ENCODE data around the gene GARRE1.
"Not testable (repeated sequence)": the region's sequence is repeated elsewhere in the genome, so short reads cannot be mapped to it uniquely, and the experiment has no call there.

The GARRE1 gene

DNA sequence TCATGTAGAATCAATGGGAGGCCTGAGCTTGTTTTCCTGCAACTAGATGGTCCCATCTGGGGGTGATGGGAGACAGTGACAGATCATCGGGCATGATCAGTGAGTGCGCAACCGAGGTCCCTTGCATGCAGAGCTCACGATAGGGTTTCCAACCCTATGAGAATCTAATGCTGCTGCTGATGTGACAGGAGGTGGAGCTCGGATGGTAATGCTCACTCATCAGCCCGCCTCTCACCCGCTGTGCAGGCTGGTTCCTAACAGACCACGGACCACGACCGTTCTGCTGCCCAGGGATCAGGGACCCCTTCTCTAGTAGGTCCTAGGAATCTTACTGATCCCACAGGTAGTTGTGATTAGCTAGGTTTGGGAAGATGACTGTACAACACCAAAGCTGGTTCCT lies 23.5 kb upstream of the GARRE1 start:
- no peak overlapping the region for H3K27ac ChIP-seq (ENCODE audit: low read depth in 2 of 2, low read length in 2 of 2)
- H3K36me3 ChIP-seq (ENCODE audit: control insufficient read depth in 2 of 2, insufficient read depth in 2 of 2, low read length in 2 of 2): peaks cover 26 to 44% of the 10 kb centered on the region in 2 donors
- no peaks in the 10 kb centered on the region for H3K9me3 ChIP-seq (ENCODE audit: control insufficient read depth in 2 of 2, low read length in 2 of 2)
- no peak overlapping the region for H3K9ac ChIP-seq (ENCODE audit: low read depth in 1 of 2, low read length in 2 of 2)
- H3K27me3 ChIP-seq (ENCODE audit: control insufficient read depth in 2 of 2, insufficient read depth in 2 of 2, low read length in 2 of 2): no peaks in the 10 kb centered on the region
- no peak overlapping the region for H3K4me3 ChIP-seq (ENCODE audit: low read length in 2 of 2)
- H3K4me1 ChIP-seq (ENCODE audit: control insufficient read depth in 2 of 2, insufficient read depth in 2 of 2, low read length in 2 of 2): peaks cover under 1 to 3% of the 10 kb centered on the region in 2 donors

DNA sequence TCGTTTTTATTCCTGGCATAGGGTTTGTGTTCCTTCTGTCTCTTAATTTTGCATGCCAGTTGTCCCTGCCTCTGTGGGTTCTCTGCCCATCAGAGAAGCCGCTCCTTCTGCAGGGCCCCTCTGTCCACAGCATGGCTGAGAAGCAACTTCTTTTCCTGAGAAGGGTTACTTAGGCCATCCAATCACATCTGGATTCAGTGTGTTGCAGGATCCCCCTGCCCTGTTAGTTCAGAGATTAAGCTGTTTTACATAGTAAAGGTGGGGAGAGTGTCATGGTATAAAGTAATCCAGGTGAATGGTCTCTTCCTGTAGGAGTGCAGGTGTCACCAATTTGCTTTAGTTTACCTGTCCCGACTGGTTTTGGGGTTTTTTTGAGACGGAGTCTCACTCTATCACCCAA lies 22.9 kb upstream of the GARRE1 start:
- H3K4me1 ChIP-seq (ENCODE audit: control insufficient read depth in 2 of 2, insufficient read depth in 2 of 2, low read length in 2 of 2): peaks cover 7 to 8% of the 10 kb centered on the region in 2 donors
- no peak overlapping the region for H3K4me3 ChIP-seq (ENCODE audit: low read length in 2 of 2)
- H3K27me3 ChIP-seq (ENCODE audit: control insufficient read depth in 2 of 2, insufficient read depth in 2 of 2, low read length in 2 of 2): no peaks in the 10 kb centered on the region
- H3K27ac ChIP-seq (ENCODE audit: low read depth in 2 of 2, low read length in 2 of 2): no peak overlapping the region
- H3K36me3 ChIP-seq (ENCODE audit: control insufficient read depth in 2 of 2, insufficient read depth in 2 of 2, low read length in 2 of 2): peaks cover 26 to 40% of the 10 kb centered on the region in 2 donors
- H3K9ac ChIP-seq (ENCODE audit: low read depth in 1 of 2, low read length in 2 of 2): no peak overlapping the region
- no peaks in the 10 kb centered on the region for H3K9me3 ChIP-seq (ENCODE audit: control insufficient read depth in 2 of 2, low read length in 2 of 2)

DNA sequence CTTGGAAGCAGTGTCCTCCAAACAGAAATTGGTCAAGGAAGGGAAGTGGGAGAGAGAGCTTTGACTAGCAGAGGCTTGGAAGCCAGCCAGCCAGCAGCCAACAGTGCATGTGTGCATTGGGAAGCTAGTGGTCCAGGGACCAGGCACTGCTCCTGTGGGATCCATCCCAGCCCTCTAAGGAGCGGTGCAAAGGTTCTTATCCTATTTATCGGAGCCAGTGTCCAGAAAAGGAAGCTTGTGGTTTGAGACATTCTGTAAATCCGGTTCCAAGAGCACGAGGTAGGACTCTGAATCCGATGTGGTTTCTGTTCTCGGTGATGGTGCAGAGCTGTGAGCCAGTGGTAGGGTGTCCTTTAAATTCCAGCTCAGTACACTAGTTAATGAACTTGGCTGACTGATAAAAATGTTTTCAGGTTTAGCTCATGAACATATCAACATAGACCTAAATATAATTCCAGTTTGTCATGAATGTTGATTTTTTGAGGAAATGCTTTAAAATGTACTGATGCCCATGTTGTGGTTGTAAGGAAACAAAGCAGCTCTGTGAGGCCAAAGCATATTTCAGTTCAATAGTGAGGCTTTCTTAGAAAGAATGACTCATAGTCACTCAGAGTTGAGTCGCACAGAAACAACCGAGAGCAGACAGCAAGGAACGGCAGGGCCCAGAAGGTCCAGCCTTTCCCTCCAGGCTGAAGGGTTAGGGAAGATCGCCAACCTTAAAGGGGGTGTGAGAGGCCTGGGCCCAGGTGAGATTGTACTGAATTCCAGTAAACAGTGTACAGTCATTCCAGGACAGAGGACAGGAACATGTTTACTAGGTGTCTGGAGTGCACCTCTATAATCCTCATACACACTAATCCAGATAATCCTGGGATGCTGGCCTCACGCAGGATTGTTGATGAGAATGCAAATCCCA lies 21.5 kb upstream of the GARRE1 start:
- peaks cover 20 to 30% of the 10 kb centered on the region in 2 donors for H3K36me3 ChIP-seq (ENCODE audit: control insufficient read depth in 2 of 2, insufficient read depth in 2 of 2, low read length in 2 of 2)
- H3K27ac ChIP-seq (ENCODE audit: low read depth in 2 of 2, low read length in 2 of 2): no peak overlapping the region
- no peaks in the 10 kb centered on the region for H3K27me3 ChIP-seq (ENCODE audit: control insufficient read depth in 2 of 2, insufficient read depth in 2 of 2, low read length in 2 of 2)
- no peaks in the 10 kb centered on the region for H3K9me3 ChIP-seq (ENCODE audit: control insufficient read depth in 2 of 2, low read length in 2 of 2)
- H3K4me3 ChIP-seq (ENCODE audit: low read length in 2 of 2): no peak overlapping the region
- no peak overlapping the region for H3K9ac ChIP-seq (ENCODE audit: low read depth in 1 of 2, low read length in 2 of 2)
- peaks cover 10 to 11% of the 10 kb centered on the region in 2 donors for H3K4me1 ChIP-seq (ENCODE audit: control insufficient read depth in 2 of 2, insufficient read depth in 2 of 2, low read length in 2 of 2)

DNA sequence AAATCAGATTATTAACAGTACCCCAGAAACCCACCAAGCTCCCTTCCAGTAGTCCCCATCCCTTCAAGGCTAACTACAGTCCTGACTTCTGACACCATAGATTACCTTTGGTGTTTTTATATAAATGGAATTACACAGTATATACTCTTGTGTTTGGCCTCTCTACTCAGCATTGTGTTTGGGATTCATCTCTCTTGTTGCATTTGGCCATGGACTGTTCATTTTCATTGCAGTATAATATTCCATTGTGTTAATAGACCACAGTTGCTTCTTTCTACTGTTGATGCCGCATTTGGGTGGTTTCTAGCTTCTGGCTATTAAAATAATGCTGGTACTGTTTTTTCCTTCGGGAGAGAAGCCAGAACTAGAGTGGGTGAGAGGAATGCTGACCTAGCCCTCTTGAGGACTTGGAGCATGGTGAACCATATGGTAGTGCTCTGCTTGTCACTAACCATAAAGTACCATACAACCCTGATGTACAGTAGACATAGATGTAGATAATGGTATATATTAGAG lies 18.9 kb upstream of the GARRE1 start:
- no peaks in the 10 kb centered on the region for H3K9me3 ChIP-seq (ENCODE audit: control insufficient read depth in 2 of 2, low read length in 2 of 2)
- H3K4me1 ChIP-seq (ENCODE audit: control insufficient read depth in 2 of 2, insufficient read depth in 2 of 2, low read length in 2 of 2): peaks cover 10 to 11% of the 10 kb centered on the region in 2 donors
- peaks cover 5% of the 10 kb centered on the region in 2 donors for H3K36me3 ChIP-seq (ENCODE audit: control insufficient read depth in 2 of 2, insufficient read depth in 2 of 2, low read length in 2 of 2)
- no peak overlapping the region for H3K4me3 ChIP-seq (ENCODE audit: low read length in 2 of 2)
- no peak overlapping the region for H3K9ac ChIP-seq (ENCODE audit: low read depth in 1 of 2, low read length in 2 of 2)
- H3K27ac ChIP-seq (ENCODE audit: low read depth in 2 of 2, low read length in 2 of 2): no peak overlapping the region
- H3K27me3 ChIP-seq (ENCODE audit: control insufficient read depth in 2 of 2, insufficient read depth in 2 of 2, low read length in 2 of 2): no peaks in the 10 kb centered on the region

DNA sequence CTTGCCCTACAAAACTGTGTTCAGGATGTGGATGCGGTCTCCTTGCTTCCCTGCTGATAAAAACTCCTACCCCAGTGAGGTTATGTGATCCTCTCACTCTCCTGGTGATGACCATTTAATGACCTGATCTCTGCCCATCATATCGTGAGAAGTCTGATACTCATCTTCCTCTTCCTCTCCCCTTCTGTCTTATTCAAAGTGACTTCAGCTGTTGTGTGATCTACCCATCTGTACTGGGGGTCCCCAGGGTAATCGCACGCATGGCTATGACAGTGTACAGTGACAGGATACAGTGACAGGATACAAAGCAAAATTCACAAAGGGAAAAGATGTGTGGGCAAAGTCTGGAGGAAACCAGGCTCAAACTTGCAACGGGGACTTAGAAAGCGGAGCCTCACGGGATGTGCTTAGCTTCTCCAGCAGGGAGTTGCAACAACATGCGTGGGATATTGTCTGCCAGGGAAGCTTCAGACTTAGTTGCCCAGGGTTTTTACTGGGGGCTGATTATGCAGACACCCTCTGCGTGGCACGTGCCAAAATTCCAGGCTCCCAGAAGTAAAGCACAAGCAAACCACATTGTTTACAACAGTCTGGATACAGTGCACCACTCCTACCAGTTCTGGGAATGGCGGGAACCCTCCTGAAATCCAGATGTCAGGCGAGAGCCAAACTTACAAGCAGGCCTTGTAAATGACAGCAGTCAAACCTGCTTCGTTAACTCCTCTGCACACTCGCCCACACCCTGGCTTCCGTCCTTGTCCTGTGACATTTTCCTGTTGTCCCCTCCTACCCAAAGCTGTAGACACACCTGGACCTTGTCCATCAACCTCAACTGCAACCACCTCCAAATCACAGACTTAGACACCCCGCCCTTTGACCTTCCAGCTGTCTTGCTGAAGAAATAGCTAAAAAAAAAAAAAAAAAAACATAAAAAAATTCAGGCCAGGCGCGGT lies 18.0 kb upstream of the GARRE1 start:
- H3K9me3 ChIP-seq (ENCODE audit: control insufficient read depth in 2 of 2, low read length in 2 of 2): no peaks in the 10 kb centered on the region
- no peaks in the 10 kb centered on the region for H3K36me3 ChIP-seq (ENCODE audit: control insufficient read depth in 2 of 2, insufficient read depth in 2 of 2, low read length in 2 of 2)
- no peak overlapping the region for H3K4me3 ChIP-seq (ENCODE audit: low read length in 2 of 2)
- no peak overlapping the region for H3K9ac ChIP-seq (ENCODE audit: low read depth in 1 of 2, low read length in 2 of 2)
- peaks cover 10 to 11% of the 10 kb centered on the region in 2 donors for H3K4me1 ChIP-seq (ENCODE audit: control insufficient read depth in 2 of 2, insufficient read depth in 2 of 2, low read length in 2 of 2)
- no peaks in the 10 kb centered on the region for H3K27me3 ChIP-seq (ENCODE audit: control insufficient read depth in 2 of 2, insufficient read depth in 2 of 2, low read length in 2 of 2)
- no peak overlapping the region for H3K27ac ChIP-seq (ENCODE audit: low read depth in 2 of 2, low read length in 2 of 2)

DNA sequence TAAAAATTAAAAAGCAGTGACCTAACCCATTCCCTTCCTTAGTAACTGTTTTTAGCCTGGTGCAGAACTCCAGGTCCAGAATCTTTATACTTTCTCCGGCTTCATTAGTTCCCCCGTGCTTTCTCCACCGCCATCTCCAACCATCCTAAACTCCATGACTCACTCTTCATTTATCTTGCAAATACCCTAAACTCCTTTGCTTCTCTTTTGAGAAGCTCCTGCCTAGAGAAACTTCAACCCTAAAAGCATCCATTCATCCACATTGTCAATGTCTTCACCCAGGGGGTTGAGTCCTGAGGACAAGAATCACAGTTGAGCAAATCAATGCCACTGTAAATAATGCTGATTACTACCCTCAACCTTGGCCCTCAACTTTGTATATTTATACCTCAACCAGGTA lies 17.1 kb upstream of the GARRE1 start:
- no peak overlapping the region for H3K4me3 ChIP-seq (ENCODE audit: low read length in 2 of 2)
- H3K9ac ChIP-seq (ENCODE audit: low read depth in 1 of 2, low read length in 2 of 2): no peak overlapping the region
- no peak overlapping the region for H3K27ac ChIP-seq (ENCODE audit: low read depth in 2 of 2, low read length in 2 of 2)
- H3K36me3 ChIP-seq (ENCODE audit: control insufficient read depth in 2 of 2, insufficient read depth in 2 of 2, low read length in 2 of 2): no peaks in the 10 kb centered on the region
- no peaks in the 10 kb centered on the region for H3K9me3 ChIP-seq (ENCODE audit: control insufficient read depth in 2 of 2, low read length in 2 of 2)
- H3K27me3 ChIP-seq (ENCODE audit: control insufficient read depth in 2 of 2, insufficient read depth in 2 of 2, low read length in 2 of 2): no peaks in the 10 kb centered on the region
- H3K4me1 ChIP-seq (ENCODE audit: control insufficient read depth in 2 of 2, insufficient read depth in 2 of 2, low read length in 2 of 2): peaks cover 10 to 11% of the 10 kb centered on the region in 2 donors

DNA sequence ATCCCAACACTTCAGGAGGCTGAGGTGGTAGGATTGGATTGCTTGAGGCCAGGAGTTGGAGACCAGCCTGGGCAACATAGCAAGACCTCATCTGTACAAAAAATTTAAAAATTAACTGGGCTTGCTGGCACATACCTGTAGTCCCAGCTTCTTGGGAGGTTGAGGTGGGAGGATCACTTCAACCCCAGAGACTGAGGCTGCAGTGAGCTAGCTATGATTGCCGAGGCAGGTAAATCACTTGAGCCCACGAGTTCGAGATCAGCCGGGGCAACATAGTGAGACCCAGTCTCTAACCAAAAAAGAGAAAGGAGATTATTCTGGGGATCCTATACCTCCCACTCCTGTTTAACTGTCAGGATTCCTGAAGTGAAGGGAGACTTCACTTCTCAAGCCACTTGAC lies 16.4 kb upstream of the GARRE1 start:
- no peaks in the 10 kb centered on the region for H3K9me3 ChIP-seq (ENCODE audit: control insufficient read depth in 2 of 2, low read length in 2 of 2)
- peaks cover 10 to 11% of the 10 kb centered on the region in 2 donors for H3K4me1 ChIP-seq (ENCODE audit: control insufficient read depth in 2 of 2, insufficient read depth in 2 of 2, low read length in 2 of 2)
- no peak overlapping the region for H3K27ac ChIP-seq (ENCODE audit: low read depth in 2 of 2, low read length in 2 of 2)
- no peaks in the 10 kb centered on the region for H3K27me3 ChIP-seq (ENCODE audit: control insufficient read depth in 2 of 2, insufficient read depth in 2 of 2, low read length in 2 of 2)
- no peak overlapping the region for H3K9ac ChIP-seq (ENCODE audit: low read depth in 1 of 2, low read length in 2 of 2)
- no peaks in the 10 kb centered on the region for H3K36me3 ChIP-seq (ENCODE audit: control insufficient read depth in 2 of 2, insufficient read depth in 2 of 2, low read length in 2 of 2)
- no peak overlapping the region for H3K4me3 ChIP-seq (ENCODE audit: low read length in 2 of 2)

DNA sequence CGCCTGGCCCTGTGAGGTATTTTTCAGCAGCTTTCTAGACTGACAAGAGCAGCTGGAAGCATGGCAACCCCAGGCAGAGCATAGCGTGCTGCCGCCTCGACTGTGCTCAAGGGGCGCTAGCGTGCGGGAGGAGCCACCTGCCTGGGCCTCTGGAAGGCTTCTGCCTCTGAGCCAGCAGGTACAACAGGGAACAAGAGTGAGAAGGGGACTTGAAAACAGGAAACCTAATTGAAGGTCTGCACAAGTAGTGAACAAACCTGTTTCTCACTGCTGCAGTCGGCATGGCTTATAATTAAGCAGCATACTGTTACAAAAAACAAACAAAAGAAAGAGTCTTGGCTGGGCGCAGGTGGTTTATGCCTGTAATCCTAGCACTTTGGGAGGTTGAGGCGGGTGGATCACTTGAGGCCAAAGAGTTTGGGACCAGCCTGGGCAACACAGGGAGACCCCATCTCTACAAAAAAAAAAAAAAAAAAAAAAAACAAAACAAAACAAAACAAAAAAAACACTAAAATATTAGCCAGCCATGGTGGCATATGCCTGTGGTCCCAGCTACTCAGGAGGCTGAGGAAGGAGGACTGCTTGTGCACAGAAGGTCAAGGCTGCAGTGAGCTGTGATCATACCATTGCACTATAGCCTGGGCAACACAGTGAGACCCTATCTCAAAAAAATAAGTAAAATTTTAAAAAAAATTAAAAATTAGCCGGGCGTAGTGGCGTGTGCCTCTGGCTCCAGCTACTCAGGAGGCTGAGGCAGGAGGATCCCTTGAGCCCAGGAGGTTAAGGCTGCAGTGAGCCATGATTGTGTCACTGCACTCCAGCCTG lies 12.6 kb upstream of the GARRE1 start:
- H3K36me3 ChIP-seq (ENCODE audit: control insufficient read depth in 2 of 2, insufficient read depth in 2 of 2, low read length in 2 of 2): no peaks in the 10 kb centered on the region
- no peak overlapping the region for H3K4me3 ChIP-seq (ENCODE audit: low read length in 2 of 2)
- no peak overlapping the region for H3K9ac ChIP-seq (ENCODE audit: low read depth in 1 of 2, low read length in 2 of 2)
- H3K27ac ChIP-seq (ENCODE audit: low read depth in 2 of 2, low read length in 2 of 2): no peak overlapping the region
- no peaks in the 10 kb centered on the region for H3K27me3 ChIP-seq (ENCODE audit: control insufficient read depth in 2 of 2, insufficient read depth in 2 of 2, low read length in 2 of 2)
- H3K9me3 ChIP-seq (ENCODE audit: control insufficient read depth in 2 of 2, low read length in 2 of 2): no peaks in the 10 kb centered on the region
- peaks cover 0 to under 1% of the 10 kb centered on the region in 2 donors for H3K4me1 ChIP-seq (ENCODE audit: control insufficient read depth in 2 of 2, insufficient read depth in 2 of 2, low read length in 2 of 2)

DNA sequence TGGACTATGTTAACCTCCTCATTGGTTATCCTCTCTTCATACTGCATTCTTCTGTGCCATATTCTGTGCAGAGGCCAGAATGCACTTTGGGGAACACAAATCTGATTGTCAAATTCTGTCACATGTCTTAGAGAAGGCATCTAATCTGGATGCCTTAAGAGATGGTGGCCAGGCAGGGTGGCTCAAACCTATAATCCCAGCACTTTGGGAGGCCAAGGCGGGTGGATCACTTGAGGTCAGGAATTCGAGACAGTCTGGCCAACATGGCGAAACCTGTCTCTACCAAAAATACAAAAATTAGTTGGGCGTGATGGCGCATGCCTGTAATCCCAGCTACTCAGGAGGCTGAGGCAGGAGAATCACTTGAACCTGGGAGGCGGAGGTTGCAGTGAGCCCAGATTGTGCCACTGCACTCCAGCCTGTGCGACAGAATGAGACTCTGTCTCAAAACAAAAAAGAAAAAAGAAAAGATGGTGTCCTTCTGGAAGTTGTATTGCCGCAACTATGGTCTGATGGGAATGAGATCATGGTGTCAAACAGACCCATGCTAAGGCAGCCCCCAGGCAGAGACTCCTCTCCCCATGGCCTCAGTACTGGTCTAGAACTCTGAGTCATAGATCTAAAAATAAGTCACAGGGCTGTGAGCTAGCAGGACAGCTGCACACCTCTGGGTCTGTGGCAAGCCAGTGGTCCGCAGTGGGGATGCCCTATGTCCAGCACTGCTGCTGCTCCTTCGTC lies 11.0 kb upstream of the GARRE1 start:
- not testable (repeated sequence) for H3K4me3 ChIP-seq (ENCODE audit: low read length in 2 of 2); H3K9me3 ChIP-seq (ENCODE audit: control insufficient read depth in 2 of 2, low read length in 2 of 2); H3K27me3 ChIP-seq (ENCODE audit: control insufficient read depth in 2 of 2, insufficient read depth in 2 of 2, low read length in 2 of 2); H3K27ac ChIP-seq (ENCODE audit: low read depth in 2 of 2, low read length in 2 of 2); H3K36me3 ChIP-seq (ENCODE audit: control insufficient read depth in 2 of 2, insufficient read depth in 2 of 2, low read length in 2 of 2); H3K9ac ChIP-seq (ENCODE audit: low read depth in 1 of 2, low read length in 2 of 2); H3K4me1 ChIP-seq (ENCODE audit: control insufficient read depth in 2 of 2, insufficient read depth in 2 of 2, low read length in 2 of 2)
